Suppressor macrophage treated with lipopolysaccharide for 4 hours (primary cell): Measurements from ENCODE around the gene PROS1.
A peak's percentile ranks its signal among the peaks of the same experiment; 100 is the strongest.

Source experiments
- DNase-seq: peaks from one replicate; pipeline ENCODE4 v3.0.0-alpha.2; 2020

PROS1 gene

DNA sequence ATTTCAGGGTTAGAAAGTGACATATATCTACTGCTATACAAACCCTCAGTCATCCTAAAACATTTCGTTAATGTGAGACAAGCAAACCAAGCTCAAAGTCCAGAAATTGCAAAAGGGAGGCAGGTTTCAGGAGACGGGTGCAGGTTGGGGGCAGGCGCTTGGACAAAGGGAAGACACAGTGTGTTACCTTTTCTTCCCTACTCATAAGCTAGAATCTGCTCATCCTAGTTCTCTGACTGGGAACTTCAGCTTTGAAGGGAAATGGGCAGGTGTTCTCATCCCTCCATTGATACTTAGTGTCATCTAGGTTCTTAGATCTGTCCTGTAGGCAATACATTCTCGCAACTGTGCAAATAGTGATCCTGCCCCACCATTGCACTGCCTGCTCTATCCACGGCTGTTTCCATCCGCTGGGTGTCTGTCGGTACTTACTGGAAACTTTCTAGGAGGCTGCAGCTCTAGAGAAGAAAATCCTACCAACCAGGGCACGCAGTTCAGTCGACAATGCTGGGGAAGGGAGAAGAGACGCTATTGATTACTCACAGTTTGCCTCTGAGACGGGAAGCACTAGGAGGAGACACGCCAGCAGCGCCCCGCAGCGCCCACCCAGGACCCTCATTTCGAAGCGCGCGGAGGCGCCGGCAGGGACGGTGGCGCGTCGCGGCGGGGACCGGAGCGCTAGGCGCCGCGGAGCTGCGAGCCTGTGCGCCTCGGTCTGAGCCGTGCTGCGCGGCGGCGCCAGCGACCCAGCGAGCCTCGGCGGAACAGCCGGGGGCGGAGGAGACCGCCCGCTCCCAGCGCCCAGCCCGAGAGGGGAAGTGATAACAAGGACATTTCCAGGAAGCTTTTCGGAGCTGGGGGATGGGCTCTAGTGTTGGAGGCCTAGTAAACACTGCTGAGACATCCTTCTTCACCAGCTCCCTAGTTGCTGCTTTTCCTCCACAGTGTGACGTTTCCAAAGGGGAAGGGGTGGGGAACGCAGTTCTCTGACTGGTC lies at the start of gene PROS1:
Gene PROS1 (minus strand): TSS at position 766 of the 996 bp plus-strand sequence. CDS start 147 bp downstream, at position 619.
- peak; percentile 90 for DNase-seq

GRCh38 chr3:94020293-94020692 lies 46.6 kb upstream of the PROS1 start:
- DNase-seq = no peak

GRCh38 chr3:94019659-94020058 lies 46.0 kb upstream of the PROS1 start:
- DNase-seq = no peak

DNA sequence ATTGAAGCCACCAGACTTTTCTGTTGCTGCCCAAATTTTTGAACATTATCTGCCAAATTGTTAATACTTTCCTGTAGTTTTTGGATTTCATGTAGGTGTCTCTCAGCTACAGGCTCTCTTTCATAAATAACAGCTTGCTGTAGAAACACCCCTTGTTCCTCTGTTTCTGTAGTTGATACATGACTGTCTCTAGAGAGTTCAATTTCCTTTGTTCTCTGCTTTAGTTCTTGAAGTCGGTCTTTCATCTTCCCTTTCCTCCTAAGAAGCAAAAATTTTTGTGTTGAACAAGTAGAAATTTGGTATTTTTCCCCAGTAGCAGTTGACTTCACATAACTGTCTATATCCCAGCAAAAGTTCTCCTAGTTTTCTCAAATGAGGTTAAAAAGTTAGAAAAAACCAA lies 41.3 kb upstream of the PROS1 start:
- DNase-seq = no peak

GRCh38 chr3:94012185-94012584 lies 38.5 kb upstream of the PROS1 start:
- no peak for DNase-seq

- peak; percentile 86 for DNase-seq
Observed at GRCh38 chr3:94011233-94011711, 37.6 kb upstream of the PROS1 start.

GRCh38 chr3:94009608-94010007 lies 35.9 kb upstream of the PROS1 start:
- no peak for DNase-seq

DNA sequence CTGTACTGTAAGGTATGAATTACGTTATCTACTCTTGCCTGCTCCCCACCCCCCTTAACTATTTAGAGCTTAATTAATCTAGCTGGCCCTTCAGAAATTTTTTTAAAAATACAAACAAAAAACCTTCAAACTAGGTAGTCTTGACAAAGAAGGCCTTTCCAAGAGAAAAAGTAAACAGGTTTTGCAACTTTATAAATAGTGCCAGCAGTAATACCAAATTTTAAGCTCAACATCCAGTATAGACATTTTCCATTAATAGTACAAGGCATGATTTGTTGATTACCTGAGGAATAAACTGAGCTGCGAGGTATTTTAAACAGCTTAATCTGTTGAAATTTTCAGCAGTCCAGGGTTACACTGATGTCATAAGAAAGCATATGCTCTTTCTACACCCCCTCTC lies 34.6 kb upstream of the PROS1 start:
- DNase-seq = no peak

- peak; percentile 73 for DNase-seq
Observed at GRCh38 chr3:94004301-94004910, 30.7 kb upstream of the PROS1 start.

- DNase-seq = no peak
Observed at GRCh38 chr3:94001827-94002495, 28.3 kb upstream of the PROS1 start.

DNA sequence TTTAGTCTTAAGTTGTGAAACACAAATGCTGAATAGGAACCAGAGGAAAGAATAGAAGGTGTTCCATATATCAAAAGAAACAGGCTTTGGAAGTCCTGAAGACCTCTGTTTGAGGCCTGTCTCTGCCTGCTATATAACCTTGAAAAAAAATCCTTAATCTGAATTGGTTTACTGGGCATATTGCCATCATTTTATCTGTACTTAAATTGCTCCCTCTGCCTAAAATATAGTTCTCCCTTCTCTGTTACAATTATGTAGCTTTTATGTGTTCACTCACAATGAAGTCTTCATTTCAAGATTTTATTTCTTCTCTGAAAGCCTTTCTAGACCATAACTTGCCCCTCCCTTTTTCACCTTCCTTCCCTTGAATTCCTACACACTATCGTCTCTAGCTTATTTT lies 27.5 kb upstream of the PROS1 start:
- DNase-seq = no peak

- no peak for DNase-seq
Observed at GRCh38 chr3:93994056-93994455, 20.4 kb upstream of the PROS1 start.

GRCh38 chr3:93992207-93992606 lies 18.5 kb upstream of the PROS1 start:
- no peak for DNase-seq

DNA sequence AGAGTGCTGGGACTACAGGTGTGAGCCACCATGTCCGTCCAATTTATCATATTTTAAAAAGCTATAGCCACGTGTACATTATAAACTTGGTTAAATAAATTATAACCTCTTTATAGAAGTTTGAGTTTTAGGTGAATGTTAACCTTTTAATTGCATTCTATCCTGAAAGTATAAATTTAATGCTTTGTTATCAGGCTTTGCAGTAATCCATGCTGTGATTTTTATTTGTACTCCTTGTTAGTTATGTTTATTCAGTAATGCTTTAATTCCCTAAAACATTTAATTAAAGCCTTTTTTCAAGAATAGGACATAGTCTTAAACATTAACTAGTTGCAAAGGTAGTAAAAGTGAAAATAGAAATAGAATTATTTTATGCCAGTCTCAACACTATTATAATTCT lies 17.9 kb upstream of the PROS1 start:
- no peak for DNase-seq

DNA sequence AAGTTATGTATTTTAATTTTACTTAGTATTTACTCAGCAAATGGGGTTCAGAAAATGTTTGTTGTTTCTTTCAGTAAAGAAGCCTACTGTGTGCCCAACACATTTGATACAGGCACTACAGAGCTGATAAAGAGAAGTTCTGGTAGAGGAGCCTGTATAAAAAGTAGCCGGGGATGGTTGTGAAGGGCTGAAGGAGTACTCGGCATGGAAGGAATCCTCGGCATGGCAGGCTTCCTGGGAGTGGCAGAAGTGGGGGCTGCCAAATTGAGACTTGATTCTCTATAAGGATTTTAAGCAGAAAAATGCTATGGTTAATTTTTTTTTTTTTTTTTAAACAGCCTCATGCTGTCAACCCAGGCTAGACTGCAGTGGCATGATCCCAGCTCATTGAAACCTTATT lies 15.5 kb upstream of the PROS1 start:
- DNase-seq = no peak

DNA sequence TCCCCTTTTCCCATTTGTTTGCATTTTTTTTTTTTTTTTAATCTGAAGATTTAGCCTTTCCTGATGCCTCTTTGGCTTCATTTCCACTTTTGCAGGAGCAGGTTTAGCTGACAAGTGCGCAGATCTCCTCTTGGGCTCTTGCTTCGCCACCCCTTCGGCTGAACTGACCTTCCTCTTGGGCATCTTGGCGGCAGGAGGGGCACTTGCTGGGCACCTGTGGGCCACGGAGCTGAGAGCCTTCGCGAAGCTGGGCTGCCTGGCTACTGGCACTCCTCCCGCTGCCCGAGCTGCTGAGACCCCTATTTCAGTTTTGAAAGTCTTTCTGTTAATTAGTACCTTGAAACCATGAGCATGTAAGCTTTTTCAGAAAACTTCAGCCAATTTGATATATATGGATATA lies 15.1 kb upstream of the PROS1 start:
- DNase-seq = no peak

GRCh38 chr3:93988283-93988682 lies 14.6 kb upstream of the PROS1 start:
- no peak for DNase-seq

DNA sequence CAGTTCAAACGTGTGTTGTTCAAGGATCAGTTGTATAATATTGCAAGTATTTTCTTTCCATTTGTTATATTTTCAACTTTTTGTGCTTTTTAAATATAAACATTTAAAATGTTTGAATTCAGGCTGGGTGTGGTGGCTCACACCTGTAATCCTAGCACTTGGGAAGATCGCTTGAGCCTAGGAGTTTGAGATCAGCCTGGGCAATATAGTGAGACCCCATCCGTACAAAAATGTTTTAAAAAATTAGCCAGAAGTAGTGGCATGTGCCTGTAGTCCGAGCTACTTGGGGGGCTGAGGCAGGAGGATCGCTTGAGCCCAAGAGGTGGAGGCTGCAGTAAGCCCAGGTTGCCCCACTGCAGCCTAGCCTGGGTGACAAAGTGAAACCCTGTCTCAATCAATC lies 10.9 kb upstream of the PROS1 start:
- no peak for DNase-seq

GRCh38 chr3:93983408-93983807 lies 9.7 kb upstream of the PROS1 start:
- DNase-seq = no peak

DNA sequence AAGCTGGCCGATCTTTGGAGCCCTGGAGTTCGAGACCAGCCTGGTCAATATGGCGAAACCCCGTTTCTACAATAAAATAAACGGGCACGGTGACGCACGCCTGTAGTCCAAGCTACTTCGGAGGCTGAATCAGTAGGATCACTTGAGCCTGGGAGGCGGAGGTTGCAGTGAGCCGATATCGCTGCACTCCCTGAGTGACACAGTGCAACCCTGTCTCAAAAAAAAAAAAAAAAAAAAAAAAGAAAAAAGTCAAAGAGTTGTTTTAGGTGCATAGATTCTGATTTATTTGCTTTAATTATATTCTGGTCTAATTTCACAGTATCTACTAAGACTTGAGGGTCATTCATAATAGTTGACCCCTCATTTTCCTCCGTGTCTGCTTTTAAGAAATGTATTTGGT lies 8.0 kb upstream of the PROS1 start:
- DNase-seq = no peak

DNA sequence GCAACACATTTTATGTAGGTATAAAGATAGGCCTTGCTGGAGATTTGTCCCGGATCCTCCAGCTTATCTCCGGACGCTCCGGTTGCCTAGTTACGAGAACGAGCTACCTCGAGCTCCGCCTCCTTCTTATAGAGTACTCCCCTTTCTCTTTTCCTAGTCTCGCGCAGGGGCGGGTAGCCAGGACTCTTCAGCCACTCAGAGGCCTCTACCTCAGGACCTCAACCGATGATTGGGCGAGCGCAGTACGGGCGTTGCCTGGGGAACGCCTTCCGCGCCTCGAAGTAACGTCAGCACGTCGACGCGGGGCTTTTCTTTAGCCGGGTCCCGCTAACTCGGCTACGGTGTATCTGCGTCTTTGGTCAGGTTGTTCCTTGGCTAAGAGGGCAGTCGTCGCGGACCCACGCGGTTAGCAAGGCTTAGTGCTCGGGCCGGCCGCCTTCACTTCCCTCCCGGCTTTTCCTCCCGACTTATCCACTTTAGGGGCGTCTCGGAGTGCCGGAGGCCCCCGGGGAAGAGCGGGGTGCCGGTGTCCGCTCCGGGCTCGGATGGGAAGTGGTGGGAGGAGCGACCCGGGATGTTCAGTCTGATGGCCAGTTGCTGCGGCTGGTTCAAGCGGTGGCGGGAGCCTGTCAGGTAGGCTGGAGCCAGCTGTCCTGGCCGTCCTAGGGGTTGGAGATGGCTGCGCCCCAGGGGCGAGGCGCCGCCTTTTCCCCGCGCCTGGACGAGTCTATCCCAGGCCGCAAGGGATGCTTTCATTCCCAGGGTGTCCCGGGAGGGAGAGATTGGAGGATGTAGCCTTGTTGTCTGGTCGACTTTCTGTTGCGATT lies 6.4 kb upstream of the PROS1 start, which contains the start of gene ARL13B:
Gene ARL13B (plus strand): TSS at position 306 of the 827 bp plus-strand sequence. CDS start 269 bp downstream, at position 575.
- DNase-seq = peak; percentile 98

DNA sequence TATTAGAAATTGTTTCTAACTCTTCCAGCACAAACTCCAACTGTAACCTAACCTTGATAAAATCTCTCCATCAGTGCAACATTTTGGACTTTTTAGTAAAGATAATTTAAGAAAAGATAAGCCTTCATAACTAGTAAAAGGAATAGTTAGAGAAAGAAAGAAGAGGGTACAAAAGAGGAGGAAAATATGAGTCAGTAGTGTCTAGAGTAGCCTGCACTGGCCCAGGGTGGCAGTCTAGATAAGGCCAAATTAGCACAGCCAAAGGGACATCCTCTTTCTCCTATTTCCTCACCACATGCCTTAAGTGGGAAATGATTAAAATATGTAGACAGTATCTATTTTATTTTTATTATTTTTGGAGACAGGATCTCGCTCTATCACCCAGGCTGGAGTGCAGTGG lies 3.7 kb downstream of the PROS1 start:
- DNase-seq = no peak
